Endothelial cell of umbilical vein (primary cell): ENCODE data around the gene UBE2L3.

Experiments used
- CTCF ChIP-seq, 2 donors: IDR thresholded peaks; 1 replicate in 1 of 2; 2 replicates in 1 of 2; pipeline ENCODE4 v1.5.1; 2011; ENCODE audit warnings: low read length in 2 of 2, mild to moderate bottlenecking in 2 of 2, moderate library complexity in 2 of 2, control low read depth in 1 of 2, inconsistent platforms in 1 of 2, low read depth in 1 of 2; ENCODE audit not compliant: insufficient read depth in 1 of 2; ENCODE audit errors: extremely low read depth in 1 of 2
- EZH2 ChIP-seq: IDR thresholded peaks from 2 replicates; pipeline ENCODE4 v1.6.1; 2012; ENCODE audit warnings: borderline replicate concordance, low read depth, mild to moderate bottlenecking, moderate library complexity, low read length, inconsistent platforms; ENCODE audit not compliant: severe bottlenecking
- JUN ChIP-seq: IDR thresholded peaks from 2 replicates; pipeline ENCODE4 v1.6.1; 2011; ENCODE audit warnings: borderline replicate concordance, low read depth; ENCODE audit not compliant: insufficient read length, insufficient read depth
- MAX ChIP-seq: IDR thresholded peaks from 2 replicates; pipeline ENCODE4 v1.6.1; 2011; ENCODE audit not compliant: insufficient read depth, insufficient read length
- MYC ChIP-seq: IDR thresholded peaks from one replicate; pipeline ENCODE4 v1.6.1; 2011; ENCODE audit warnings: mild to moderate bottlenecking, low read depth, low read length
- POLR2A ChIP-seq: IDR thresholded peaks from 2 replicates; pipeline ENCODE4 v1.6.1; 2012; ENCODE audit warnings: low read depth, mild to moderate bottlenecking, control low read depth, low read length
- POLR2AphosphoS5 ChIP-seq: IDR thresholded peaks from 2 replicates; pipeline ENCODE4 v1.6.1; 2012; ENCODE audit warnings: low read depth, mild to moderate bottlenecking, control low read depth, low read length, moderate library complexity; ENCODE audit not compliant: insufficient read depth

GRCh38 chr22:21621025-21621424, 53.5 kb downstream of the UBE2L3 start:
- no peak for TF ChIP-seq POLR2A
- no peak for TF ChIP-seq MYC
- no peak for TF ChIP-seq CTCF (IDR thresholded peaks at IDR 0.05; ENCODE audit: extremely low read depth in 1 of 2, insufficient read depth in 1 of 2, low read depth in 1 of 2, low read length in 2 of 2)
- no peak for TF ChIP-seq JUN
- TF ChIP-seq POLR2AphosphoS5: no peak
- no peak for TF ChIP-seq MAX
- no peak for TF ChIP-seq EZH2
